ENCODE results near the gene TMEM266.
"Not testable (repeated sequence)": the region's sequence is repeated elsewhere in the genome, so short reads cannot be mapped to it uniquely, and the experiment has no call there.

Gene TMEM266

GRCh38 chr15:76059320-76060117 lies at the start of gene TMEM266:
Gene TMEM266, plus strand, starts transcription at chr15:76059985. Its CDS starts 74,279 bp downstream, at chr15:76134264.
- DNase-seq: no peak

- DNase-seq: no peak
These were observed 49.2 kb upstream of the TMEM266 start for GRCh38 chr15:76010613-76011012.

GRCh38 chr15:76011627-76012551 lies 47.9 kb upstream of the TMEM266 start, which contains the start of gene NRG4:
Gene NRG4, minus strand, starts transcription at chr15:76012424. Its CDS starts 1,194 bp downstream, at chr15:76011230.
- no peak for DNase-seq

GRCh38 chr15:76013470-76013869 lies 46.3 kb upstream of the TMEM266 start:
- not testable (repeated sequence) for DNase-seq

- no peak for DNase-seq
These were observed 35.6 kb upstream of the TMEM266 start for GRCh38 chr15:76024021-76024768.

- no peak for DNase-seq
These were observed 27.7 kb upstream of the TMEM266 start for GRCh38 chr15:76032046-76032445.

GRCh38 chr15:76033438-76033837 lies 26.3 kb upstream of the TMEM266 start:
- DNase-seq: no peak

GRCh38 chr15:76034111-76034510 lies 25.7 kb upstream of the TMEM266 start:
- DNase-seq: no peak

- no peak for DNase-seq
These were observed 24.2 kb upstream of the TMEM266 start for GRCh38 chr15:76035593-76035992.

GRCh38 chr15:76038512-76038911 lies 21.3 kb upstream of the TMEM266 start:
- no peak for DNase-seq

GRCh38 chr15:76054201-76054600 lies 5.6 kb upstream of the TMEM266 start:
- DNase-seq: not testable (repeated sequence)

GRCh38 chr15:76056931-76057330 lies 2.9 kb upstream of the TMEM266 start:
- DNase-seq: no peak

- DNase-seq: peak; percentile 15 to 26
These were observed 2.3 kb upstream of the TMEM266 start for GRCh38 chr15:76057332-76058000.

GRCh38 chr15:76058714-76059319 lies 968 bp upstream of the TMEM266 start:
- no peak for DNase-seq

- DNase-seq: no peak
These were observed 569 bp downstream of the TMEM266 start for GRCh38 chr15:76060118-76060989.

- no peak for DNase-seq
These were observed 1.9 kb downstream of the TMEM266 start for GRCh38 chr15:76061700-76062099.

- DNase-seq: no peak
These were observed 2.5 kb downstream of the TMEM266 start for GRCh38 chr15:76062286-76062685.

GRCh38 chr15:76064375-76064774 lies 4.6 kb downstream of the TMEM266 start:
- no peak for DNase-seq

GRCh38 chr15:76065245-76065644 lies 5.5 kb downstream of the TMEM266 start:
- no peak for DNase-seq

GRCh38 chr15:76065793-76066192 lies 6.0 kb downstream of the TMEM266 start:
- DNase-seq: no peak

GRCh38 chr15:76070192-76070591 lies 10.4 kb downstream of the TMEM266 start:
- no peak for DNase-seq
